HFFc6 (cell line): ENCODE results near the gene LORICRIN. TPM values are rescaled to one million over a fixed set of nuclear protein-coding genes. Genes with fewer than 3 reads are reported as not detected.
"Not testable (repeated sequence)": the region's sequence is repeated elsewhere in the genome, so short reads cannot be mapped to it uniquely, and the experiment has no call there.

Experiments
- DNase-seq: peaks from one replicate; pipeline ENCODE4 v3.0.0-alpha.2; 2018
- H3K27ac Mint-ChIP-seq: 2 replicates; pipeline ENCODE4 v1.8.0; 2020; ENCODE audit warnings: mild to moderate bottlenecking, mixed read lengths
- H3K27me3 Mint-ChIP-seq: 2 replicates; pipeline ENCODE4 v1.8.0; 2021; ENCODE audit warnings: mild to moderate bottlenecking, moderate library complexity, mixed read lengths; ENCODE audit not compliant: insufficient read depth
- H3K36me3 Mint-ChIP-seq: 2 replicates; pipeline ENCODE4 v1.8.0; 2021; ENCODE audit warnings: low read depth, mixed read lengths
- H3K4me1 Mint-ChIP-seq: 2 replicates; pipeline ENCODE4 v1.8.0; 2020; ENCODE audit warnings: low read depth, mixed read lengths
- H3K4me3 Mint-ChIP-seq: 2 replicates; pipeline ENCODE4 v1.8.0; 2020; ENCODE audit warnings: mild to moderate bottlenecking, moderate library complexity, mixed read lengths
- H3K9me3 Mint-ChIP-seq: 2 replicates; pipeline ENCODE4 v1.8.0; 2020; ENCODE audit warnings: mild to moderate bottlenecking, mixed read lengths
- CTCF ChIP-seq: fragments of 200-600 bp; sonication (generic); IDR thresholded peaks from 2 replicates; pipeline ENCODE4 v1.5.0; 2021; ENCODE audit warnings: antibody characterized with exemption, mild to moderate bottlenecking
- total RNA-seq, 6 experiments: library from RNA; stranded (reverse); fragmentation: NEBNext Ultra II Directional; extraction: Animal tissue kit (Norgen Biotek cat#: 25700); gene quantifications; 2 replicates in 1 of 6; 3 replicates in 5 of 6; pipeline ENCODE4 v1.2.3, GENCODE V29; 2021

LORICRIN gene
- total RNA-seq, 6 experiments from 2014 or later = not detected

DNA sequence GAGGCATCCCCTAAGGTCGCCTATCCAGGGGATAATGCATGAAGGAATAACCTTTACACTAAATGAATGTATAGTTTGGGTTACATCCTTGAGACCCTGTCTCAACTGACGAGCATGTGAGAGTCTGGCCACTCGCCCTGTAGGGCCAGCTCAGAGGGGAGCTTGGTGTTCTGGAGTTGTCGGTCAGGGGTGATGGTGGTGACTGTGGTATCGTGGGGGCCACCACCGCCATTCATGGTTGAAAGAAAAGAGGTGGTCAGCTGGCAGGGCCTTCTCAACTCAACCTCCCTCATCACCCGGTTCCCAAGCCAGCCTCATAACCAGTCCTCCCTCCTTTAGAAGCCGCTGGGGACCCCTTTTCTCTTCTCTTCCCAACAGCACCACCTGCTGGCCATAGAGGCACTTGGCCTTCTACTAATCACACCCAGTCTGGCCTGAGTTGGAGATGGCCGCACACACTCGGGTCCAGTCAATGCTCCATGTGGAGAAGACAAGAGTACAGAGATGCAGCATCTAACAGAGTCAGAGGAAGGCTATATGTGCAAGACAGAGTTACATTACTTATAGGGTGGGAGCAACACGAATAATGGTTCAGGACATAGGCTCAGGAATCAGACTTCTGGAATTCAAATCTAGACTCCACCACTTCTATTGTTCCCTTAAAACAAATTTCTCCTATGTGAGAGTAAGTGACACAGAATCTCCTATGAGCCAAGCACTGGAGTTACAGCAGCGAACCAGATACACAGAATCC lies 30.2 kb upstream of the LORICRIN start:
- not testable (repeated sequence) for H3K27ac Mint-ChIP-seq, H3K4me1 Mint-ChIP-seq

DNA sequence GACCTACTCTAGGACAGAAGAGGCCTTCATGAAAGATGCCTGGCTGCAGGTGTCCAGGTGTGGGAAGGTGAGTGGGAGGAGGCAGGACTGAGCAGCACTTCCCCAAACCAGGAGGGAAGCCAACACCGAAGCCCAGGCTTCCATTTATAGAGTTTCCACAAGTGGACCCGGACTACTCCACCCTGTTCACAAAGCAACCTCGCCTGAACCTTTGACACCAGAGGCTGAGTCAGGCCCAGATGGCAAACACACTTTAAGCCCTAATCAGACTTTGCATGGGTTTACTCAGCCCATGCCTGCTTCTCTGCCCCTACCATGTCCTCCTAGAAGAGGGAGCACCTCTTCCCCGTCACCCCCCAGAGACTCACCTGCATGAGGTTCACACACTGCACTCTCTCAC lies 28.1 kb upstream of the LORICRIN start:
- Mint-ChIP-seq H3K27me3 (peaks cover 4% of the 10 kb centered on the region), H3K9me3 (no peaks in the 10 kb centered on the region), H3K36me3 (no peaks in the 10 kb centered on the region), H3K4me1 (no peaks in the 10 kb centered on the region), H3K27ac (no peak overlapping the region), H3K4me3 (no peak overlapping the region)
- TF ChIP-seq CTCF = no peak
- no peak for DNase-seq

More for the DNA sequence above, 30.2 kb upstream of the LORICRIN start:
- H3K36me3 Mint-ChIP-seq, H3K9me3 Mint-ChIP-seq, H3K4me3 Mint-ChIP-seq, DNase-seq, H3K27me3 Mint-ChIP-seq: not testable (repeated sequence)
- TF ChIP-seq CTCF = peak; percentile 79

DNA sequence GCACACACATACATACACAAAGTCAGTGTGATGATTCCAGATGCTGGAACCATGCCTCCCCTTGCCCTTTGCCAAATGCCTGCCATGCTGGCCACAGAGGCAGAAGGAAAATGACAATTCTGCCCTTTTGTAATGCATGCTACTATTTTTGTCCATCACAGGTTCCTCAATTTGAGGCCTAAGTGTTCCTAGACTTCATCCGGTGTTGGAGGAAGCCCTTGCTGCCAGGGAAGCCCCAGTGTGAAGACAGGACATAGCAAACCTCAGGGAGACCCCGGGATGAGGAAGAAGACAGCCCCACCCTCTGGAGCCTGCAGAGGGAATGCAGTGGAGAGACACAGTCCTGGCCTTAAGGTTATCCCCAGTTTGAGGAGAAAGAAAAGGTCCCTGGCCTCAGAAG lies 27.7 kb upstream of the LORICRIN start:
- no peak for TF ChIP-seq CTCF
- DNase-seq = no peak
- Mint-ChIP-seq H3K4me3 (no peak overlapping the region), H3K27me3 (peaks cover 4% of the 10 kb centered on the region), H3K27ac (no peak overlapping the region), H3K4me1 (no peaks in the 10 kb centered on the region), H3K36me3 (no peaks in the 10 kb centered on the region), H3K9me3 (no peaks in the 10 kb centered on the region)

DNA sequence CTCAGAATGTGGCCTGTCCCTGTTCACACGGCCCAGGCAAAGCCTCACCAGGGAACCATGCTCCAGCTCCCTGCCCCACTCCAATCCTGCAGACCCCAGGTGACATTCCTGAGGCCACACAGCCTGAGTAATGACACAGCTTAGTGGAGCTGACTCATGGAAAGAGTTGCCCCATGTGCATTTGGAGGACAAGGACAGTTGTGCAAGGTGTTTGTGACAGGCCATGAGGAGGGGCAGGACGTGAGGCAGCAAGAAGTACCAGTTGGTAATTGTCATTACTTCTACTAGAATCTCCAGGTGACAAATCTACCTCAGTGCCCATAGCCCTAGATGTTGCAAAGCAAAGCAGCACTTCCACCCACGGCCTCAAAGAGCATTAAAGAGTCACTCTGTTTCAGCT lies 26.9 kb upstream of the LORICRIN start:
- H3K9me3 Mint-ChIP-seq = no peaks in the 10 kb centered on the region
- no peak for TF ChIP-seq CTCF
- DNase-seq = no peak
- H3K36me3 Mint-ChIP-seq = no peaks in the 10 kb centered on the region
- H3K4me3 Mint-ChIP-seq = no peak overlapping the region
- H3K4me1 Mint-ChIP-seq = no peaks in the 10 kb centered on the region
- peaks cover 4% of the 10 kb centered on the region for H3K27me3 Mint-ChIP-seq
- H3K27ac Mint-ChIP-seq = no peak overlapping the region

GRCh38 chr1:153233448-153233847 lies 26.0 kb upstream of the LORICRIN start:
- Mint-ChIP-seq H3K27me3 (peaks cover 4% of the 10 kb centered on the region), H3K4me3 (no peak overlapping the region), H3K4me1 (no peaks in the 10 kb centered on the region), H3K36me3 (no peaks in the 10 kb centered on the region), H3K27ac (no peak overlapping the region), H3K9me3 (no peaks in the 10 kb centered on the region)
- DNase-seq = no peak
- TF ChIP-seq CTCF = no peak
